Iris pigment epithelial cell (primary cell): ENCODE data around the gene CPAMD8.

ENCODE experiments used
- DNase-seq: peaks from one replicate; pipeline ENCODE4 v3.0.0-alpha.2; 2011; ENCODE audit warnings: low read depth

The CPAMD8 gene

GRCh38 chr19:17026706-17027534 is at the start of gene CPAMD8:
CPAMD8 (minus strand) TSS chr19:17026810; CDS start chr19:17026642, 168 bp downstream.
- DNase-seq: no peak

- peak; percentile 33 for DNase-seq
Measured at GRCh38 chr19:17075864-17076542, 49.4 kb upstream of the CPAMD8 start.

GRCh38 chr19:17075035-17075863 is 48.6 kb upstream of the CPAMD8 start, which contains the start of the genes HAUS8 and MYO9B:
HAUS8 (minus strand) TSS chr19:17075452; CDS start chr19:17075422, 30 bp downstream.
MYO9B (plus strand) TSS chr19:17075777; CDS start chr19:17101718, 25,941 bp downstream.
- DNase-seq: peak; percentile 100

- no peak for DNase-seq
Measured at GRCh38 chr19:17074634-17075034, 48.0 kb upstream of the CPAMD8 start.

GRCh38 chr19:17073869-17074633 is 47.4 kb upstream of the CPAMD8 start:
- DNase-seq: peak; percentile 35

GRCh38 chr19:17070912-17071311 is 44.3 kb upstream of the CPAMD8 start:
- DNase-seq: no peak

GRCh38 chr19:17070421-17070820 is 43.8 kb upstream of the CPAMD8 start:
- DNase-seq: no peak

- DNase-seq: no peak
Measured at GRCh38 chr19:17069193-17069592, 42.6 kb upstream of the CPAMD8 start.

GRCh38 chr19:17063428-17063827 is 36.8 kb upstream of the CPAMD8 start:
- DNase-seq: no peak

GRCh38 chr19:17061691-17062090 is 35.1 kb upstream of the CPAMD8 start:
- no peak for DNase-seq

- DNase-seq: no peak
Measured at GRCh38 chr19:17061205-17061604, 34.6 kb upstream of the CPAMD8 start.

GRCh38 chr19:17060802-17061201 is 34.2 kb upstream of the CPAMD8 start:
- DNase-seq: no peak

GRCh38 chr19:17058236-17058635 is 31.6 kb upstream of the CPAMD8 start:
- DNase-seq: peak; percentile 29

- no peak for DNase-seq
Measured at GRCh38 chr19:17055636-17056035, 29.0 kb upstream of the CPAMD8 start.

GRCh38 chr19:17054746-17055145 is 28.1 kb upstream of the CPAMD8 start:
- no peak for DNase-seq

GRCh38 chr19:17052439-17052838 is 25.8 kb upstream of the CPAMD8 start:
- DNase-seq: peak; percentile 60

- DNase-seq: peak; percentile 83
Measured at GRCh38 chr19:17049711-17050280, 23.2 kb upstream of the CPAMD8 start.

- no peak for DNase-seq
Measured at GRCh38 chr19:17048885-17049453, 22.4 kb upstream of the CPAMD8 start.

GRCh38 chr19:17045907-17046502 is 19.4 kb upstream of the CPAMD8 start:
- no peak for DNase-seq

- DNase-seq: no peak
Measured at GRCh38 chr19:17043744-17044143, 17.1 kb upstream of the CPAMD8 start.
